ENCODE results near the gene SOCS6. TPM values are rescaled to one million over a fixed set of nuclear protein-coding genes. Genes with fewer than 3 reads are reported as not detected.

The SOCS6 gene
- total and polyA plus RNA-seq, 2 donors (not counting 3 experiments of a cell fraction or from before 2014, with no cell fraction given) = 8.6 to 15.0 TPM

GRCh38 chr18:70289351-70290312, 787 bp downstream of the SOCS6 start:
- H3K4me1 ChIP-seq (ENCODE audit: control insufficient read depth, extremely low read depth, insufficient read depth, low read length) = peaks cover 22% of the 10 kb centered on the region
- no TSS peak for BruUV-seq (replicated peaks)
- H3K4me2 ChIP-seq (ENCODE audit: insufficient read depth, low read length) = peak overlapping the region; percentile 96
- no peaks in the 10 kb centered on the region for H3K9me3 ChIP-seq (replicated peaks; ENCODE audit: control insufficient read depth, insufficient read depth, low read length)
- intact Hi-C loops (cut with micrococcal nuclease) (loop anchor here (1.0 to 5.0 kb wide), 2 partner anchors 68 to 133 kb away; no protein-coding TSS in a partner anchor), dilution Hi-C loops (cut with MboI; ENCODE audit: extremely low pct_ligation_motif_present, low sequenced_read_pairs) (no loop called here)
- H2AFZ ChIP-seq (ENCODE audit: low read depth, low read length) = peak overlapping the region; percentile 72
- POLR2A ChIA-PET = interaction anchor here (0.6 kb wide), 1 partner anchor 116 kb away, joined by 4 read pairs; no protein-coding TSS in a partner anchor
- H3K79me2 ChIP-seq (ENCODE audit: control insufficient read depth, insufficient read depth, low read length) = peaks cover 49% of the 10 kb centered on the region
- H3K27me3 ChIP-seq (ENCODE audit: control insufficient read depth in 2 of 2, insufficient read depth in 2 of 2, low read length in 2 of 2) = no peaks in the 10 kb centered on the region
- peak overlapping the region; percentile 79 to 98 (median 90) for H3K4me3 ChIP-seq (replicated peaks in 1 of 3; ENCODE audit: insufficient read depth in 1 of 3, low read depth in 1 of 3, low read length in 3 of 3)
- peak; percentile 61 for FAIRE-seq
- H3K27ac ChIP-seq (ENCODE audit: insufficient read depth, low read depth, low read length) = peak overlapping the region; percentile 73
- H4K20me1 ChIP-seq (replicated peaks; ENCODE audit: control insufficient read depth, extremely low read depth, insufficient read depth, low read length) = peaks cover 3% of the 10 kb centered on the region
- TF ChIP-seq POLR2A (IDR thresholded peaks at IDR 0.05; ENCODE audit: low read depth, low read length) = peak; percentile 10
- TF ChIP-seq FOS (IDR thresholded peaks at IDR 0.05; ENCODE audit: borderline replicate concordance, insufficient read depth, low read length) = no peak
- CTCF ChIA-PET = interaction anchor here (0.7 to 1.0 kb wide), 3 partner anchors 94 to 144 kb away, joined by 3 to 6 read pairs (median 4); no protein-coding TSS in a partner anchor
- H3K36me3 ChIP-seq (ENCODE audit: control insufficient read depth in 2 of 2, extremely low read depth in 1 of 2, insufficient read depth in 2 of 2, low read length in 2 of 2) = no peaks in the 10 kb centered on the region
- H3K9ac ChIP-seq (replicated peaks; ENCODE audit: extremely low read depth, insufficient read depth, low read length) = peak overlapping the region; percentile 95
- DNase-seq (ENCODE audit: low read depth, low spot score) = peak; percentile 51
- H3K9me1 ChIP-seq (replicated peaks; ENCODE audit: control insufficient read depth, extremely low read depth, insufficient read depth, low read length) = no peaks in the 10 kb centered on the region

GRCh38 chr18:70290482-70291294, 1.8 kb downstream of the SOCS6 start:
- ChIA-PET POLR2A (interaction anchor here (0.6 kb wide), 1 partner anchor 117 kb away, joined by 4 read pairs; no protein-coding TSS in a partner anchor), CTCF (no interaction called here)
- no peak for FAIRE-seq
- Histone ChIP-seq H3K79me2 (ENCODE audit: control insufficient read depth, insufficient read depth, low read length) (peaks cover 60% of the 10 kb centered on the region), H3K4me2 (ENCODE audit: insufficient read depth, low read length) (peak overlapping the region; percentile 96), H3K9ac (replicated peaks; ENCODE audit: extremely low read depth, insufficient read depth, low read length) (peak overlapping the region; percentile 95), H3K27ac (ENCODE audit: insufficient read depth, low read depth, low read length) (no peak overlapping the region), H2AFZ (ENCODE audit: low read depth, low read length) (no peak overlapping the region), H3K4me1 (ENCODE audit: control insufficient read depth, extremely low read depth, insufficient read depth, low read length) (peaks cover 27% of the 10 kb centered on the region), H3K4me3 (replicated peaks in 1 of 3; ENCODE audit: insufficient read depth in 1 of 3, low read depth in 1 of 3, low read length in 3 of 3) (peak overlapping the region in 2 of 3 experiments; percentile 79 to 98), H3K9me1 (replicated peaks; ENCODE audit: control insufficient read depth, extremely low read depth, insufficient read depth, low read length) (no peaks in the 10 kb centered on the region), H3K27me3 (ENCODE audit: control insufficient read depth in 2 of 2, insufficient read depth in 2 of 2, low read length in 2 of 2) (no peaks in the 10 kb centered on the region), H3K36me3 (ENCODE audit: control insufficient read depth in 2 of 2, extremely low read depth in 1 of 2, insufficient read depth in 2 of 2, low read length in 2 of 2) (no peaks in the 10 kb centered on the region), H3K9me3 (replicated peaks; ENCODE audit: control insufficient read depth, insufficient read depth, low read length) (no peaks in the 10 kb centered on the region), H4K20me1 (replicated peaks; ENCODE audit: control insufficient read depth, extremely low read depth, insufficient read depth, low read length) (peaks cover 3% of the 10 kb centered on the region)
- TSS peak; percentile 24 for BruUV-seq (replicated peaks)
- dilution Hi-C loops (cut with MboI; ENCODE audit: extremely low pct_ligation_motif_present, low sequenced_read_pairs) = no loop called here
- intact Hi-C loops (cut with micrococcal nuclease) = no loop called here
- TF ChIP-seq CTCF (IDR thresholded peaks at IDR 0.05; ENCODE audit: extremely low read depth in 1 of 2, insufficient read depth in 1 of 2, low read depth in 1 of 2, low read length in 2 of 2) = no peak
- no peak for TF ChIP-seq POLR2AphosphoS5 (IDR thresholded peaks at IDR 0.05; ENCODE audit: insufficient read depth, low read depth, low read length)
- no peak for TF ChIP-seq EZH2 (IDR thresholded peaks at IDR 0.05; ENCODE audit: borderline replicate concordance, low read depth, low read length, severe bottlenecking)
- TF ChIP-seq POLR2A (IDR thresholded peaks at IDR 0.05; ENCODE audit: low read depth, low read length) = no peak
- TF ChIP-seq GATA2 (IDR thresholded peaks at IDR 0.05; ENCODE audit: insufficient read depth, insufficient read length, low read depth, low read length) = no peak
- TF ChIP-seq MYC (IDR thresholded peaks at IDR 0.05; ENCODE audit: low read depth, low read length) = no peak
- no peak for TF ChIP-seq JUN (IDR thresholded peaks at IDR 0.05; ENCODE audit: borderline replicate concordance, insufficient read depth, insufficient read length, low read depth)
- no peak for TF ChIP-seq MAX (IDR thresholded peaks at IDR 0.05; ENCODE audit: insufficient read depth, insufficient read length)
- TF ChIP-seq FOS (IDR thresholded peaks at IDR 0.05; ENCODE audit: borderline replicate concordance, insufficient read depth, low read length) = no peak
- DNase-seq (ENCODE audit: low read depth, low spot score) = no peak

All from endothelial cell of umbilical vein (primary cell).